SHP77 (cell line): ENCODE data around the gene RAPGEF4.
"Not testable (repeated sequence)": the region's sequence is repeated elsewhere in the genome, so short reads cannot be mapped to it uniquely, and the experiment has no call there.

Experiments
- DNase-seq, 2 experiments: peaks; one replicate each; lab custom pipeline; 2025; lab: John Stamatoyannopoulos, UW

RAPGEF4 gene

GRCh38 chr2:173075056-173075780 lies 339.6 kb downstream of the RAPGEF4 start:
- DNase-seq: no peak

- DNase-seq: peak; percentile 11 to 16
Observed at GRCh38 chr2:173075781-173076580, 340.3 kb downstream of the RAPGEF4 start, which contains the start of gene MAP3K20. TSS of gene MAP3K20 (plus strand) at chr2:173075846. CDS start at chr2:173091032, 15,186 bp downstream.

- no peak for DNase-seq
Observed at GRCh38 chr2:173076581-173077345, 341.1 kb downstream of the RAPGEF4 start.

GRCh38 chr2:173077506-173078177 lies 342.0 kb downstream of the RAPGEF4 start:
- no peak for DNase-seq

GRCh38 chr2:173079141-173079540 lies 343.5 kb downstream of the RAPGEF4 start:
- no peak for DNase-seq

- DNase-seq: no peak
Observed at GRCh38 chr2:173079973-173080860, 344.6 kb downstream of the RAPGEF4 start.

- no peak for DNase-seq
Observed at GRCh38 chr2:173086518-173087213, 351.0 kb downstream of the RAPGEF4 start.

- no peak for DNase-seq
Observed at GRCh38 chr2:173087214-173087581, 351.6 kb downstream of the RAPGEF4 start.

GRCh38 chr2:173087793-173088496 lies 352.3 kb downstream of the RAPGEF4 start:
- no peak for DNase-seq

- no peak for DNase-seq
Observed at GRCh38 chr2:173090276-173090877, 354.7 kb downstream of the RAPGEF4 start.

- DNase-seq: no peak
Observed at GRCh38 chr2:173090973-173091660, 355.5 kb downstream of the RAPGEF4 start.

GRCh38 chr2:173091910-173092309 lies 356.3 kb downstream of the RAPGEF4 start:
- DNase-seq: no peak

- DNase-seq: no peak
Observed at GRCh38 chr2:173092844-173093402, 357.3 kb downstream of the RAPGEF4 start.

- not testable (repeated sequence) for DNase-seq
Observed at GRCh38 chr2:173093617-173094016, 358.0 kb downstream of the RAPGEF4 start.

GRCh38 chr2:173094731-173095130 lies 359.1 kb downstream of the RAPGEF4 start:
- DNase-seq: no peak

GRCh38 chr2:173095356-173095755 lies 359.7 kb downstream of the RAPGEF4 start:
- no peak for DNase-seq

- no peak for DNase-seq
Observed at GRCh38 chr2:173099271-173099670, 363.6 kb downstream of the RAPGEF4 start.

- DNase-seq: no peak
Observed at GRCh38 chr2:173099804-173100203, 364.2 kb downstream of the RAPGEF4 start.
